Measurements from ENCODE around the gene BCO2. TPM values are rescaled to one million over a fixed set of nuclear protein-coding genes. Genes with fewer than 3 reads are reported as not detected.

Gene BCO2
- total RNA-seq, 1 experiment from 2014 or later: 2.9 TPM

DNA sequence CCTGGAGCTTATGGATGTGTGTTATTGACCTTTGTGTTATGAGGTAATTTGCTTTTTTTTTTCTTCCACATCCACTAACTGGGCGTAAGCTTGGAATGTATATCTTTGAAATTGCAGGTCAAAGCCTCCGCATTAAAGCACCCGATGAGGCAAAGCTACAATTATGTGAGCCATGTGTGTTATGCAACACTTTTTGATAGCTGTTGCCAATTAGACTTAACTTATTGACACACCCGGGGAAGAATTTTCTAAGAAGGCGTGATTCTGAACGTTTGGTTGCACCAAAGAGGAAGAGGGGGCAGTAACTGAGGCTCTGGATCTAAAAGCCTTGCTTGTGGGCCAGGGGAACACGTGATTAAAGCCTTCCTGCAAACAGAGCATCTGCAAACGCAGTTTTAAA lies 8.8 kb upstream of the BCO2 start:
- Histone ChIP-seq H3K9me3 (ENCODE audit: low read length) (no peaks in the 10 kb centered on the region), H3K36me3 (ENCODE audit: low read depth, low read length) (no peaks in the 10 kb centered on the region), H3K27ac (ENCODE audit: low read length) (no peak overlapping the region), H4K20me1 (ENCODE audit: low read length) (no peaks in the 10 kb centered on the region), H3K4me3 (ENCODE audit: low read length) (no peak overlapping the region), H3K9ac (ENCODE audit: low read length) (no peak overlapping the region), H3K9me2 (replicated peaks; ENCODE audit: low read length) (no peaks in the 10 kb centered on the region), H3K4me2 (ENCODE audit: low read length) (no peak overlapping the region), H3K27me3 (ENCODE audit: low read length) (no peaks in the 10 kb centered on the region), H3F3A (ENCODE audit: low read length, unreplicated experiment) (peaks cover 17% of the 10 kb centered on the region), H3K79me2 (ENCODE audit: low read length) (peaks cover 17% of the 10 kb centered on the region), H3K4me1 (ENCODE audit: insufficient read depth, low read length) (peaks cover 36% of the 10 kb centered on the region), H2AFZ (ENCODE audit: low read length) (no peak overlapping the region; the same call in 1 of the 2 replicates)
- BruUV-seq (replicated peaks): no TSS peak
- ATAC-seq (no peak), DNase-seq (no peak)
- intact Hi-C loops (cut with micrococcal nuclease): no loop called here
- POLR2A ChIA-PET (ENCODE audit: unreplicated experiment): no interaction called here
- CTCF ChIA-PET: no interaction called here
- TF ChIP-seq EZH2phosphoT487 (IDR thresholded peaks at IDR 0.05; ENCODE audit: borderline replicate concordance, low read length) (no peak), EZH2 (IDR thresholded peaks at IDR 0.05; ENCODE audit: low read length, unreplicated experiment) (no peak)
- TF ChIP-seq, protein P1, sequence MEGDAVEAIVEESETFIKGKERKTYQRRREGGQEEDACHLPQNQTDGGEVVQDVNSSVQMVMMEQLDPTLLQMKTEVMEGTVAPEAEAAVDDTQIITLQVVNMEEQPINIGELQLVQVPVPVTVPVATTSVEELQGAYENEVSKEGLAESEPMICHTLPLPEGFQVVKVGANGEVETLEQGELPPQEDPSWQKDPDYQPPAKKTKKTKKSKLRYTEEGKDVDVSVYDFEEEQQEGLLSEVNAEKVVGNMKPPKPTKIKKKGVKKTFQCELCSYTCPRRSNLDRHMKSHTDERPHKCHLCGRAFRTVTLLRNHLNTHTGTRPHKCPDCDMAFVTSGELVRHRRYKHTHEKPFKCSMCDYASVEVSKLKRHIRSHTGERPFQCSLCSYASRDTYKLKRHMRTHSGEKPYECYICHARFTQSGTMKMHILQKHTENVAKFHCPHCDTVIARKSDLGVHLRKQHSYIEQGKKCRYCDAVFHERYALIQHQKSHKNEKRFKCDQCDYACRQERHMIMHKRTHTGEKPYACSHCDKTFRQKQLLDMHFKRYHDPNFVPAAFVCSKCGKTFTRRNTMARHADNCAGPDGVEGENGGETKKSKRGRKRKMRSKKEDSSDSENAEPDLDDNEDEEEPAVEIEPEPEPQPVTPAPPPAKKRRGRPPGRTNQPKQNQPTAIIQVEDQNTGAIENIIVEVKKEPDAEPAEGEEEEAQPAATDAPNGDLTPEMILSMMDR (conservative IDR thresholded peaks at IDR 0.05; ENCODE audit: low read depth, low read length): no peak

DNA sequence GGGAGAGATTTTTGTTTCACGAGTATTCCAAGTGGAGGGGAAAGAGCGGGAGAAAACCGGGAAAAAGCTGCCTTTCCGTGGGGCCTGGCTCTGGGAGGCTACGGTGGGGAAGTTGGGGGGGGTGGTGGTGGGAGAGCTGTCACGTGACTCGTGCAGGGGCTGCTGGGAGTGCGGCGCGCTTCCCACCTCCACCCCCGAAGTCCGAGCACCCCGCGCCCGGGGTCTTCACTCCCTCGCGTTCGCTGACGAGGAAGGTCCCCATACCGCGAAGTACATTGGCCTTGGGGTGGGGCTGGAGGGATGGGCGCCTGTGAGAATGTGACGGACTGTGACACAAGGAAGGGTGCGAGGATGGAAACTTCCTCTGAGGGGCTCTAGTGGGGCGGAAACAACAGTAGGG lies 8.2 kb upstream of the BCO2 start, which contains the start of gene TEX12:
Gene TEX12, plus strand, starts transcription at position 228 of the 400 bp plus-strand sequence. CDS start 1,897 bp downstream, outside the sequence.
- H3K9me2 ChIP-seq (replicated peaks; ENCODE audit: low read length): no peaks in the 10 kb centered on the region
- H3K4me2 ChIP-seq (ENCODE audit: low read length): no peak within 1 kb of the TSS
- no TSS peak for BruUV-seq (replicated peaks)
- H3K4me1 ChIP-seq (ENCODE audit: insufficient read depth, low read length): peaks cover 35% of the 10 kb centered on the region
- peaks cover 16% of the 10 kb centered on the region for H3F3A ChIP-seq (ENCODE audit: low read length, unreplicated experiment)
- POLR2A ChIA-PET (ENCODE audit: unreplicated experiment): no interaction called here
- ATAC-seq (no peak), DNase-seq (no peak)
- CTCF ChIA-PET: no interaction called here
- no peaks in the 10 kb centered on the region for H3K27me3 ChIP-seq (ENCODE audit: low read length)
- intact Hi-C loops (cut with micrococcal nuclease): no loop called here
- no peaks in the 10 kb centered on the region for H3K36me3 ChIP-seq (ENCODE audit: low read depth, low read length)
- TF ChIP-seq, protein P1 (conservative IDR thresholded peaks at IDR 0.05; ENCODE audit: low read depth, low read length): no peak
- no peak for TF ChIP-seq EZH2 (IDR thresholded peaks at IDR 0.05; ENCODE audit: low read length, unreplicated experiment)
- TF ChIP-seq EZH2phosphoT487 (IDR thresholded peaks at IDR 0.05; ENCODE audit: borderline replicate concordance, low read length): no peak
- H2AFZ ChIP-seq (ENCODE audit: low read length): no peak within 1 kb of the TSS; the same call in 1 of the 2 replicates
- H3K4me3 ChIP-seq (ENCODE audit: low read length): no peak within 1 kb of the TSS
- peaks cover 11% of the 10 kb centered on the region for H3K79me2 ChIP-seq (ENCODE audit: low read length)
- no peak within 1 kb of the TSS for H3K27ac ChIP-seq (ENCODE audit: low read length)
- no peaks in the 10 kb centered on the region for H3K9me3 ChIP-seq (ENCODE audit: low read length)
- H4K20me1 ChIP-seq (ENCODE audit: low read length): no peaks in the 10 kb centered on the region
- no peak within 1 kb of the TSS for H3K9ac ChIP-seq (ENCODE audit: low read length)

DNA sequence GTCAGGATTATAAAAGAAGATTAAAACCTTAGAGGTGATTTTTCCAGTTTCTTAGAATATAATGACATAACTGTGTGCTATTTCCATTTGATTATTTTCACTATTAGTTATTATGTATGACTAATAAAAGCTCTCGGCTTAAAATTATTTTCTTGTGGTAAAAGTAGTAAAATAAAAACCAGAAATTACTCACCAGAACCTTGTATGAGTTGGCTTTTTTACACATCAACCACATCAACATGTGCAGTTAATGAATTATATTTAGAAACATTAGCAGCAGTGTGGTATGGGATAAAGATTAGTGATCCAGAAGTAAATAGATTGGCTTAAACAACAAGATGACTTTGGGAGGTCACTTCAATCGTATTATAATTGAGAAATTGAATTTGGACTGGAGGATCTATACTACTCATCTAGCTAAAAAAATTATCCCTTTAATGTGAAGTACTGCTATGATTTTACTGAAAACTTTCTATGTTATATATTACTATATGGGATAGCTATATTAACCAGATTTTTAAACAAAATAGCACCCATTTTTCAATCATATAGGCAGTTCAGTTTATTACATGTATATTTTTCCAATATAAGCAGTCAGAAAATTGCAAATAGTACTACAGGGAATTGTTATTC lies 2.8 kb upstream of the BCO2 start:
- Histone ChIP-seq H3K4me2 (ENCODE audit: low read length) (peak overlapping the region; percentile 14), H3K9me2 (replicated peaks; ENCODE audit: low read length) (no peaks in the 10 kb centered on the region), H3K36me3 (ENCODE audit: low read depth, low read length) (no peaks in the 10 kb centered on the region), H3K27me3 (ENCODE audit: low read length) (no peaks in the 10 kb centered on the region), H3K9ac (ENCODE audit: low read length) (no peak overlapping the region), H3K9me3 (ENCODE audit: low read length) (no peaks in the 10 kb centered on the region), H2AFZ (ENCODE audit: low read length) (no peak overlapping the region), H3K4me3 (ENCODE audit: low read length) (no peak overlapping the region), H3K4me1 (ENCODE audit: insufficient read depth, low read length) (peaks cover 27% of the 10 kb centered on the region), H3K79me2 (ENCODE audit: low read length) (no peaks in the 10 kb centered on the region), H3K27ac (ENCODE audit: low read length) (peak overlapping the region; percentile 29), H4K20me1 (ENCODE audit: low read length) (no peaks in the 10 kb centered on the region), H3F3A (ENCODE audit: low read length, unreplicated experiment) (no peaks in the 10 kb centered on the region)
- TF ChIP-seq EZH2 (IDR thresholded peaks at IDR 0.05; ENCODE audit: low read length, unreplicated experiment): no peak
- no peak for TF ChIP-seq EZH2phosphoT487 (IDR thresholded peaks at IDR 0.05; ENCODE audit: borderline replicate concordance, low read length)
- TF ChIP-seq, protein P1 (conservative IDR thresholded peaks at IDR 0.05; ENCODE audit: low read depth, low read length): no peak
- ChIA-PET POLR2A (ENCODE audit: unreplicated experiment) (interaction anchor here (0.8 kb wide), 1 partner anchor 9 kb away, joined by 5 read pairs; no protein-coding TSS in a partner anchor), CTCF (interaction anchor here (0.6 kb wide), 2 partner anchors 20 to 28 kb away, joined by 3 read pairs; no protein-coding TSS in a partner anchor)
- DNase-seq (peak; percentile 64), ATAC-seq (peak; percentile 44)
- intact Hi-C loops (cut with micrococcal nuclease): no loop called here
- BruUV-seq (replicated peaks): no TSS peak
